K562 (cell line): Measurements from ENCODE around the gene JPT1. TPM values are rescaled to one million over a fixed set of nuclear protein-coding genes. Genes with fewer than 3 reads are reported as not detected.
A peak's percentile ranks its signal among the peaks of the same experiment; 100 is the strongest.

Experiments
- CBX5 ChIP-seq: IDR thresholded peaks from 2 replicates; pipeline ENCODE4 v1.6.1; 2014; ENCODE audit warnings: low read depth, borderline replicate concordance
- CEBPB ChIP-seq: fragments of 450-650 bp; IDR thresholded peaks from 2 replicates; pipeline ENCODE4 v1.6.1; 2016; ENCODE audit warnings: missing genetic modification characterization, missing compliant biosample characterization
- CXXC5 ChIP-seq: fragments of 250-450 bp; sonication (Bioruptor Pico); IDR thresholded peaks from 2 replicates; pipeline ENCODE4 v1.8.0; 2022; ENCODE audit warnings: inconsistent platforms, mild to moderate bottlenecking, moderate library complexity
- EP400 ChIP-seq: fragments of 450-650 bp; IDR thresholded peaks from 2 replicates; pipeline ENCODE4 v1.6.1; 2017; ENCODE audit warnings: antibody characterized with exemption, mild to moderate bottlenecking, moderate library complexity
- KHSRP ChIP-seq: fragments of 450-650 bp; IDR thresholded peaks from 2 replicates; pipeline ENCODE4 v1.6.1; 2017
- RBM39 ChIP-seq: fragments of 200-400 bp; formaldehyde crosslinking; optimal IDR thresholded peaks from 2 replicates; pipeline ENCODE3; 2018; ENCODE audit warnings: low read depth, low read length
- ZEB2 ChIP-seq: fragments of 450-650 bp; IDR thresholded peaks from 2 replicates; pipeline ENCODE4 v1.6.1; 2016
- ZNF57 ChIP-seq: fragments of 450-650 bp; formaldehyde crosslinking; IDR thresholded peaks from 2 replicates; pipeline ENCODE4 v1.4.0; 2020; ENCODE audit warnings: mild to moderate bottlenecking, moderate library complexity
- polyA plus RNA-seq, 8 experiments: library from polyadenylated mRNA; depleted of rRNA in 4 of 8; stranded (reverse) in 5 of 8; unstranded in 3 of 8; fragments of >200 nt; fragmentation: Nextera tagmentation in 2 of 8; fragmentation: Illumina TruSeq in 1 of 8; extraction: Ambion mirVana in 2 of 8; extraction: Trizol in 1 of 8; gene quantifications; 2 replicates each; pipeline versions ENCODE4 v1.2.1 to v1.2.3, GENCODE V29; 2011 to 2014; ENCODE audit warnings: inconsistent platforms in 1 of 8, missing spikeins in 1 of 8
- total RNA-seq, 7 experiments: library from RNA; depleted of rRNA in 6 of 7; stranded (reverse); fragments of >200 nt in 6 of 7; fragmentation: Illumina TruSeq in 2 of 7; extraction: Trizol in 2 of 7; gene quantifications; 2 replicates each; pipeline versions ENCODE4 v1.2.1 to v1.2.3, GENCODE V29; 2011 to 2021; ENCODE audit warnings: low replicate concordance in 1 of 7
- TF ChIP-seq, protein P1 (sequence below): fragments of 450-650 bp; IDR thresholded peaks from 2 replicates; pipeline ENCODE4 v1.6.1; 2017; ENCODE audit warnings: antibody characterized with exemption, mild to moderate bottlenecking
- TF ChIP-seq, protein P2 (sequence below): fragments of 450-650 bp; IDR thresholded peaks from 2 replicates; pipeline ENCODE4 v1.6.1; 2014; ENCODE audit warnings: low read depth, mild to moderate bottlenecking, moderate library complexity, borderline replicate concordance
- TF ChIP-seq, protein P3 (sequence below): sonication (generic); formaldehyde crosslinking; IDR thresholded peaks from 2 replicates; pipeline ENCODE4 v1.8.0; 2022; ENCODE audit warnings: mild to moderate bottlenecking, low read depth, missing genetic modification reagents
- TF ChIP-seq, protein P4 (sequence below): fragments of 250-450 bp; sonication (Bioruptor Pico); IDR thresholded peaks from 2 replicates; pipeline ENCODE4 v1.8.0; 2022; ENCODE audit warnings: moderate library complexity, mild to moderate bottlenecking, inconsistent platforms
- TF ChIP-seq, protein P5 (sequence below): fragments of 200-400 bp; formaldehyde crosslinking; IDR thresholded peaks from 2 replicates; pipeline ENCODE4 v1.6.1; 2017; ENCODE audit warnings: mild to moderate bottlenecking, low read depth, low read length, moderate library complexity
- TF ChIP-seq, protein P6 (sequence below), 2 experiments: fragments of 450-650 bp in 1 of 2; IDR thresholded peaks; 2 replicates each; pipeline ENCODE4 v1.6.1; 2011 to 2017; ENCODE audit warnings: low read depth in 2 of 2, antibody characterized with exemption in 1 of 2, borderline replicate concordance in 1 of 2, low read length in 1 of 2, mild to moderate bottlenecking in 1 of 2, mixed read lengths in 1 of 2; ENCODE audit not compliant: control insufficient read depth in 1 of 2

JPT1 gene
- total and polyA plus RNA-seq, 9 of the 15 experiments (the other 6 are each of a cell fraction or from before 2014, with no cell fraction given): 56.7 to 292 (median 144) TPM

DNA sequence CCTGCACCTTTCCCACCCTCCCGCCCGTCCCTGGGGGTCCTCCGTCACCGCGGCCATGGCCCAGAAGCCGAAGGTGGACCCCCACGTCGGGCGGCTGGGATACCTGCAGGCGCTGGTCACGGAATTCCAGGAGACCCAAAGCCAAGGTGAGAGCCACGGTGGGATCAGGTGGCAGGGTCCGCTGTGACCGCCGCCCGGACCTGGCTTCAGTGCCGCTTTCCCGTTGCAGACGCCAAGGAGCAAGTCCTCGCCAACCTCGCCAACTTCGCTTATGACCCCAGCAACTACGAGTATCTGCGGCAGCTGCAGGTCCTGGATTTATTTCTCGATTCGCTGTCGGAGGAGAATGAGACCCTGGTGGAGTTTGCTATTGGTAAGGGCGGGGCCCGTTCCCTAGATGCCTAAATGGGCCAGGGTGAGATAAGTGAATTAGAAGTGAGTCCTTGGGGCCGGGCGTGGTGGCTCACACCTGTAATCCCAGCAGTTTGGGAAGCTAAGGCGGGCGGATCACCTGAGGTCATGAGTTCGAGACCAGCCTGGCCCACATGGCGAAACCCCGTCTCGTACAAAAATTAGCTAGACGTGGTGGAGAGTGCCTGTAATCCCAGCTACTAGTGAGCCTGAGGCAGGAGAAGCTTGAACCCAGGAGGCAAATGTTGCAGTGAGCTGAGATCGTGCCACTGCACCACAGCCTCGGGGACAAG lies 43.9 kb downstream of the JPT1 start (continued):
- TF ChIP-seq, protein P1, sequence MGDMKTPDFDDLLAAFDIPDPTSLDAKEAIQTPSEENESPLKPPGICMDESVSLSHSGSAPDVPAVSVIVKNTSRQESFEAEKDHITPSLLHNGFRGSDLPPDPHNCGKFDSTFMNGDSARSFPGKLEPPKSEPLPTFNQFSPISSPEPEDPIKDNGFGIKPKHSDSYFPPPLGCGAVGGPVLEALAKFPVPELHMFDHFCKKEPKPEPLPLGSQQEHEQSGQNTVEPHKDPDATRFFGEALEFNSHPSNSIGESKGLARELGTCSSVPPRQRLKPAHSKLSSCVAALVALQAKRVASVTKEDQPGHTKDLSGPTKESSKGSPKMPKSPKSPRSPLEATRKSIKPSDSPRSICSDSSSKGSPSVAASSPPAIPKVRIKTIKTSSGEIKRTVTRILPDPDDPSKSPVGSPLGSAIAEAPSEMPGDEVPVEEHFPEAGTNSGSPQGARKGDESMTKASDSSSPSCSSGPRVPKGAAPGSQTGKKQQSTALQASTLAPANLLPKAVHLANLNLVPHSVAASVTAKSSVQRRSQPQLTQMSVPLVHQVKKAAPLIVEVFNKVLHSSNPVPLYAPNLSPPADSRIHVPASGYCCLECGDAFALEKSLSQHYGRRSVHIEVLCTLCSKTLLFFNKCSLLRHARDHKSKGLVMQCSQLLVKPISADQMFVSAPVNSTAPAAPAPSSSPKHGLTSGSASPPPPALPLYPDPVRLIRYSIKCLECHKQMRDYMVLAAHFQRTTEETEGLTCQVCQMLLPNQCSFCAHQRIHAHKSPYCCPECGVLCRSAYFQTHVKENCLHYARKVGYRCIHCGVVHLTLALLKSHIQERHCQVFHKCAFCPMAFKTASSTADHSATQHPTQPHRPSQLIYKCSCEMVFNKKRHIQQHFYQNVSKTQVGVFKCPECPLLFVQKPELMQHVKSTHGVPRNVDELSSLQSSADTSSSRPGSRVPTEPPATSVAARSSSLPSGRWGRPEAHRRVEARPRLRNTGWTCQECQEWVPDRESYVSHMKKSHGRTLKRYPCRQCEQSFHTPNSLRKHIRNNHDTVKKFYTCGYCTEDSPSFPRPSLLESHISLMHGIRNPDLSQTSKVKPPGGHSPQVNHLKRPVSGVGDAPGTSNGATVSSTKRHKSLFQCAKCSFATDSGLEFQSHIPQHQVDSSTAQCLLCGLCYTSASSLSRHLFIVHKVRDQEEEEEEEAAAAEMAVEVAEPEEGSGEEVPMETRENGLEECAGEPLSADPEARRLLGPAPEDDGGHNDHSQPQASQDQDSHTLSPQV: no peak
- peak; percentile 71 for TF ChIP-seq ZEB2
- TF ChIP-seq, protein P2, sequence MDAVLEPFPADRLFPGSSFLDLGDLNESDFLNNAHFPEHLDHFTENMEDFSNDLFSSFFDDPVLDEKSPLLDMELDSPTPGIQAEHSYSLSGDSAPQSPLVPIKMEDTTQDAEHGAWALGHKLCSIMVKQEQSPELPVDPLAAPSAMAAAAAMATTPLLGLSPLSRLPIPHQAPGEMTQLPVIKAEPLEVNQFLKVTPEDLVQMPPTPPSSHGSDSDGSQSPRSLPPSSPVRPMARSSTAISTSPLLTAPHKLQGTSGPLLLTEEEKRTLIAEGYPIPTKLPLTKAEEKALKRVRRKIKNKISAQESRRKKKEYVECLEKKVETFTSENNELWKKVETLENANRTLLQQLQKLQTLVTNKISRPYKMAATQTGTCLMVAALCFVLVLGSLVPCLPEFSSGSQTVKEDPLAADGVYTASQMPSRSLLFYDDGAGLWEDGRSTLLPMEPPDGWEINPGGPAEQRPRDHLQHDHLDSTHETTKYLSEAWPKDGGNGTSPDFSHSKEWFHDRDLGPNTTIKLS: no peak
- peak; percentile 38; the same call in 1 of the 2 replicates for TF ChIP-seq CEBPB (tag)
- TF ChIP-seq CXXC5 (CRISPR knock-in tag): 0 out of 2 replicates have a peak, but pooled peaks have one; percentile 20
- 0 out of 2 replicates have a peak, but pooled peaks have one; percentile 9 for TF ChIP-seq EP400
- TF ChIP-seq, protein P3, sequence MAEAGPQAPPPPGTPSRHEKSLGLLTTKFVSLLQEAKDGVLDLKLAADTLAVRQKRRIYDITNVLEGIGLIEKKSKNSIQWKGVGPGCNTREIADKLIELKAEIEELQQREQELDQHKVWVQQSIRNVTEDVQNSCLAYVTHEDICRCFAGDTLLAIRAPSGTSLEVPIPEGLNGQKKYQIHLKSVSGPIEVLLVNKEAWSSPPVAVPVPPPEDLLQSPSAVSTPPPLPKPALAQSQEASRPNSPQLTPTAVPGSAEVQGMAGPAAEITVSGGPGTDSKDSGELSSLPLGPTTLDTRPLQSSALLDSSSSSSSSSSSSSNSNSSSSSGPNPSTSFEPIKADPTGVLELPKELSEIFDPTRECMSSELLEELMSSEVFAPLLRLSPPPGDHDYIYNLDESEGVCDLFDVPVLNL (CRISPR knock-in tag): no peak
- TF ChIP-seq RBM39: no peak
- TF ChIP-seq KHSRP: no peak
- TF ChIP-seq CBX5: no peak
- TF ChIP-seq ZNF57: no peak
- TF ChIP-seq, protein P4, sequence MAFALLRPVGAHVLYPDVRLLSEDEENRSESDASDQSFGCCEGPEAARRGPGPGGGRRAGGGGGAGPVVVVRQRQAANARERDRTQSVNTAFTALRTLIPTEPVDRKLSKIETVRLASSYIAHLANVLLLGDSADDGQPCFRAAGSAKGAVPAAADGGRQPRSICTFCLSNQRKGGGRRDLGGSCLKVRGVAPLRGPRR: no peak
- TF ChIP-seq, protein P5, sequence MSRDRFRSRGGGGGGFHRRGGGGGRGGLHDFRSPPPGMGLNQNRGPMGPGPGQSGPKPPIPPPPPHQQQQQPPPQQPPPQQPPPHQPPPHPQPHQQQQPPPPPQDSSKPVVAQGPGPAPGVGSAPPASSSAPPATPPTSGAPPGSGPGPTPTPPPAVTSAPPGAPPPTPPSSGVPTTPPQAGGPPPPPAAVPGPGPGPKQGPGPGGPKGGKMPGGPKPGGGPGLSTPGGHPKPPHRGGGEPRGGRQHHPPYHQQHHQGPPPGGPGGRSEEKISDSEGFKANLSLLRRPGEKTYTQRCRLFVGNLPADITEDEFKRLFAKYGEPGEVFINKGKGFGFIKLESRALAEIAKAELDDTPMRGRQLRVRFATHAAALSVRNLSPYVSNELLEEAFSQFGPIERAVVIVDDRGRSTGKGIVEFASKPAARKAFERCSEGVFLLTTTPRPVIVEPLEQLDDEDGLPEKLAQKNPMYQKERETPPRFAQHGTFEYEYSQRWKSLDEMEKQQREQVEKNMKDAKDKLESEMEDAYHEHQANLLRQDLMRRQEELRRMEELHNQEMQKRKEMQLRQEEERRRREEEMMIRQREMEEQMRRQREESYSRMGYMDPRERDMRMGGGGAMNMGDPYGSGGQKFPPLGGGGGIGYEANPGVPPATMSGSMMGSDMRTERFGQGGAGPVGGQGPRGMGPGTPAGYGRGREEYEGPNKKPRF: no peak
- TF ChIP-seq, protein P6, sequence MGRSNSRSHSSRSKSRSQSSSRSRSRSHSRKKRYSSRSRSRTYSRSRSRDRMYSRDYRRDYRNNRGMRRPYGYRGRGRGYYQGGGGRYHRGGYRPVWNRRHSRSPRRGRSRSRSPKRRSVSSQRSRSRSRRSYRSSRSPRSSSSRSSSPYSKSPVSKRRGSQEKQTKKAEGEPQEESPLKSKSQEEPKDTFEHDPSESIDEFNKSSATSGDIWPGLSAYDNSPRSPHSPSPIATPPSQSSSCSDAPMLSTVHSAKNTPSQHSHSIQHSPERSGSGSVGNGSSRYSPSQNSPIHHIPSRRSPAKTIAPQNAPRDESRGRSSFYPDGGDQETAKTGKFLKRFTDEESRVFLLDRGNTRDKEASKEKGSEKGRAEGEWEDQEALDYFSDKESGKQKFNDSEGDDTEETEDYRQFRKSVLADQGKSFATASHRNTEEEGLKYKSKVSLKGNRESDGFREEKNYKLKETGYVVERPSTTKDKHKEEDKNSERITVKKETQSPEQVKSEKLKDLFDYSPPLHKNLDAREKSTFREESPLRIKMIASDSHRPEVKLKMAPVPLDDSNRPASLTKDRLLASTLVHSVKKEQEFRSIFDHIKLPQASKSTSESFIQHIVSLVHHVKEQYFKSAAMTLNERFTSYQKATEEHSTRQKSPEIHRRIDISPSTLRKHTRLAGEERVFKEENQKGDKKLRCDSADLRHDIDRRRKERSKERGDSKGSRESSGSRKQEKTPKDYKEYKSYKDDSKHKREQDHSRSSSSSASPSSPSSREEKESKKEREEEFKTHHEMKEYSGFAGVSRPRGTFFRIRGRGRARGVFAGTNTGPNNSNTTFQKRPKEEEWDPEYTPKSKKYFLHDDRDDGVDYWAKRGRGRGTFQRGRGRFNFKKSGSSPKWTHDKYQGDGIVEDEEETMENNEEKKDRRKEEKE (IDR thresholded peaks at IDR 0.05; ENCODE audit: borderline replicate concordance in 1 of 2, control insufficient read depth in 1 of 2, low read depth in 2 of 2, low read length in 1 of 2): no peak
